ENCODE measurements around the gene ETNK1. TPM values are rescaled to one million over a fixed set of nuclear protein-coding genes. Genes with fewer than 3 reads are reported as not detected.

The ETNK1 gene
- total RNA-seq, 1 donor from 2014 or later, result 93.1 TPM

GRCh38 chr12:22662356-22662755 is 37.4 kb downstream of the ETNK1 start:
- Mint-ChIP-seq H3K4me3 (no peak overlapping the region), H3K9me3 (no peaks in the 10 kb centered on the region), H3K36me3 (peaks cover 50% of the 10 kb centered on the region), H3K27me3 (no peaks in the 10 kb centered on the region), H3K27ac (no peak overlapping the region), H3K4me1 (ENCODE audit: unreplicated experiment) (no peaks in the 10 kb centered on the region)
- TF ChIP-seq CTCF (conservative IDR thresholded peaks at IDR 0.05), result no peak
- no peak for DNase-seq (ENCODE audit: extremely low spot score, unreplicated experiment)

- no peak overlapping the region for H3K4me3 Mint-ChIP-seq
- no peaks in the 10 kb centered on the region for H3K4me1 Mint-ChIP-seq (ENCODE audit: unreplicated experiment)
- TF ChIP-seq CTCF (conservative IDR thresholded peaks at IDR 0.05), result no peak
- no peak for DNase-seq (ENCODE audit: extremely low spot score, unreplicated experiment)
- H3K9me3 Mint-ChIP-seq, result no peaks in the 10 kb centered on the region
- H3K36me3 Mint-ChIP-seq, result peaks cover 34% of the 10 kb centered on the region
- H3K27ac Mint-ChIP-seq, result no peak overlapping the region
- H3K27me3 Mint-ChIP-seq, result no peaks in the 10 kb centered on the region
Observed at GRCh38 chr12:22665476-22665875, 40.5 kb downstream of the ETNK1 start.

- Mint-ChIP-seq H3K4me1 (ENCODE audit: unreplicated experiment) (no peaks in the 10 kb centered on the region), H3K27ac (no peak overlapping the region), H3K36me3 (peaks cover 27% of the 10 kb centered on the region), H3K27me3 (no peaks in the 10 kb centered on the region), H3K4me3 (no peak overlapping the region), H3K9me3 (no peaks in the 10 kb centered on the region)
- no peak for TF ChIP-seq CTCF (conservative IDR thresholded peaks at IDR 0.05)
- no peak for DNase-seq (ENCODE audit: extremely low spot score, unreplicated experiment)
Observed at GRCh38 chr12:22667122-22667521, 42.2 kb downstream of the ETNK1 start.

GRCh38 chr12:22668441-22668840 is 43.5 kb downstream of the ETNK1 start:
- no peaks in the 10 kb centered on the region for H3K4me1 Mint-ChIP-seq (ENCODE audit: unreplicated experiment)
- no peak for DNase-seq (ENCODE audit: extremely low spot score, unreplicated experiment)
- TF ChIP-seq CTCF (conservative IDR thresholded peaks at IDR 0.05), result no peak
- H3K9me3 Mint-ChIP-seq, result no peaks in the 10 kb centered on the region
- no peak overlapping the region for H3K27ac Mint-ChIP-seq
- H3K4me3 Mint-ChIP-seq, result no peak overlapping the region
- no peaks in the 10 kb centered on the region for H3K27me3 Mint-ChIP-seq
- H3K36me3 Mint-ChIP-seq, result peaks cover 36% of the 10 kb centered on the region

- no peaks in the 10 kb centered on the region for H3K27me3 Mint-ChIP-seq
- H3K4me1 Mint-ChIP-seq (ENCODE audit: unreplicated experiment), result no peaks in the 10 kb centered on the region
- H3K27ac Mint-ChIP-seq, result no peak overlapping the region
- peaks cover 41% of the 10 kb centered on the region for H3K36me3 Mint-ChIP-seq
- no peak overlapping the region for H3K4me3 Mint-ChIP-seq
- no peak for DNase-seq (ENCODE audit: extremely low spot score, unreplicated experiment)
- H3K9me3 Mint-ChIP-seq, result no peaks in the 10 kb centered on the region
- peak; percentile 50 for TF ChIP-seq CTCF (conservative IDR thresholded peaks at IDR 0.05)
Observed at GRCh38 chr12:22670762-22671161, 45.8 kb downstream of the ETNK1 start.

GRCh38 chr12:22672951-22673350 is 48.0 kb downstream of the ETNK1 start:
- H3K4me1 Mint-ChIP-seq (ENCODE audit: unreplicated experiment), result no peaks in the 10 kb centered on the region
- no peaks in the 10 kb centered on the region for H3K27me3 Mint-ChIP-seq
- DNase-seq (ENCODE audit: extremely low spot score, unreplicated experiment), result no peak
- no peak for TF ChIP-seq CTCF (conservative IDR thresholded peaks at IDR 0.05)
- H3K27ac Mint-ChIP-seq, result no peak overlapping the region
- H3K36me3 Mint-ChIP-seq, result peaks cover 47% of the 10 kb centered on the region
- no peak overlapping the region for H3K4me3 Mint-ChIP-seq
- no peaks in the 10 kb centered on the region for H3K9me3 Mint-ChIP-seq
